GM12875 (cell line): ENCODE results near the gene GEMIN4.
"Not testable (repeated sequence)": the region's sequence is repeated elsewhere in the genome, so short reads cannot be mapped to it uniquely, and the experiment has no call there.

Source experiments
- H3K4me3 ChIP-seq: one replicate; pipeline ENCODE4 v1.5.1; 2011; ENCODE audit warnings: low read depth, low read length, control low read depth
- CTCF ChIP-seq: IDR thresholded peaks from 2 replicates; pipeline ENCODE4 v1.5.1; 2011; ENCODE audit warnings: low read depth, mild to moderate bottlenecking, control low read depth, inconsistent platforms, low read length, moderate library complexity, borderline replicate concordance; ENCODE audit not compliant: insufficient read depth

Gene GEMIN4

GRCh38 chr17:753418-753817 is 1.4 kb upstream of the GEMIN4 start:
- TF ChIP-seq CTCF, result no peak
- H3K4me3 ChIP-seq, result no peak overlapping the region

GRCh38 chr17:752620-753219 is 656 bp upstream of the GEMIN4 start:
- peak overlapping the region; percentile 93 for H3K4me3 ChIP-seq
- TF ChIP-seq CTCF, result no peak

GRCh38 chr17:751269-752001 is 629 bp downstream of the GEMIN4 start:
- TF ChIP-seq CTCF, result no peak
- peak overlapping the region; percentile 93 for H3K4me3 ChIP-seq

GRCh38 chr17:750431-751037 is 1.5 kb downstream of the GEMIN4 start:
- peak overlapping the region; percentile 93 for H3K4me3 ChIP-seq
- TF ChIP-seq CTCF, result no peak

- H3K4me3 ChIP-seq, result not testable (repeated sequence)
Measured at GRCh38 chr17:749359-749758, 2.7 kb downstream of the GEMIN4 start.

GRCh38 chr17:748604-749003 is 3.5 kb downstream of the GEMIN4 start:
- H3K4me3 ChIP-seq, result not testable (repeated sequence)

GRCh38 chr17:746783-747629 is 5.1 kb downstream of the GEMIN4 start:
- TF ChIP-seq CTCF, result no peak
- H3K4me3 ChIP-seq, result no peak overlapping the region
